C4-2B (cell line): ENCODE results near the gene WDR89.

Experiments used
- H3K27ac ChIP-seq: fragments of 450-650 bp; 2 replicates; pipeline ENCODE4 v1.5.1; 2017
- CTCF ChIP-seq: fragments of 450-650 bp; conservative IDR thresholded peaks from 2 replicates; pipeline ENCODE4 v1.5.1; 2017; ENCODE audit warnings: mild to moderate bottlenecking
- ZFX ChIP-seq: fragments of 450-650 bp; IDR thresholded peaks from 2 replicates; pipeline ENCODE4 v1.6.1; 2017

WDR89 gene

DNA sequence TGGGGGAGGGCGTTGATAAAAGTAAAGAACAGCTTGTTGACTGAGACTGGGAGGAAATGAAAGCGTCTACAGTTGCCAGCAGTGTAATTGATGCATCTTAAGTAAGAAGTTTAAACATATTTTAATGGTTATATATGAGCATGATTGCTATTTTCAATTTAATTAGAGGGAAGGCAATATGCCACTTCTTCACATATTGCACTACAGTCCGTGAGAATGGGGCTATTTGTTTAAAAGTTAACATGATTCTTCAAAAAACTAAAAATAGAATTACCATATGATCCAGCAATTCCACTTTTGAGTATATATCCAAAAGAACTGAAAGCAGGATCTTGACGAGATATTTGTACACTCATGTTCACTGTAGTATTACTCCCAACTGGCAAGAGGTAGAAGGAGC, 60.2 kb downstream of the WDR89 start:
- no peak for TF ChIP-seq CTCF
- TF ChIP-seq ZFX = no peak

GRCh38 chr14:63578300-63578699, 63.4 kb downstream of the WDR89 start:
- TF ChIP-seq ZFX (no peak), CTCF (no peak)
- no peak overlapping the region for H3K27ac ChIP-seq

More for the DNA sequence above, 60.2 kb downstream of the WDR89 start:
- H3K27ac ChIP-seq = no peak overlapping the region

DNA sequence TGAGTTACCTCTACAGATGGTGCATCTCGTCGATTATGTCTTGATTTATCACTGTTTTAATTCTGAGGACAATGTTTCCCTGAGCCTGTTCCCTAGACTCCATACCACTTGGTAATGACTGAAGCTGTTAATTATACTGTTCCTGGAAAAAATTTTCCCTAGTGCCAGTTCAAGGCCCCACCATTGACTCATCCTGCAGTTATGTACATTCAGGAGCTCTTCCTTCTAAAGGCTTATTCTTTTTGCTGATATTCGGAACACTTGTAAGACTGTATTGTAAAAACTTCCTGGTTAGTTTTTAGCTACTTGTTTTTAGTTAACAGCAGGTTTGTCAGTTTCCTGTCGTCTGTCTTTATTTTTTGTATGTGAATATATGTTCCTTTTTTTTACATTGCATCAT, 68.1 kb downstream of the WDR89 start:
- H3K27ac ChIP-seq = no peak overlapping the region
- no peak for TF ChIP-seq CTCF
- TF ChIP-seq ZFX = no peak

GRCh38 chr14:63565448-63565847, 76.2 kb downstream of the WDR89 start:
- no peak for TF ChIP-seq ZFX
- no peak for TF ChIP-seq CTCF
- H3K27ac ChIP-seq = no peak overlapping the region

- TF ChIP-seq CTCF (no peak), ZFX (no peak)
- H3K27ac ChIP-seq = no peak overlapping the region
Observed at GRCh38 chr14:63564318-63564717, 77.4 kb downstream of the WDR89 start.

- TF ChIP-seq CTCF (no peak), ZFX (no peak)
Observed at GRCh38 chr14:63563370-63564026, 78.2 kb downstream of the WDR89 start.

GRCh38 chr14:63562405-63562804, 79.3 kb downstream of the WDR89 start:
- no peak overlapping the region for H3K27ac ChIP-seq
- TF ChIP-seq ZFX (no peak), CTCF (no peak)

More at GRCh38 chr14:63563370-63564026, 78.2 kb downstream of the WDR89 start:
- H3K27ac ChIP-seq = no peak overlapping the region
